GM19452 (cell line): ENCODE data around the gene MED29.

Source experiments
- ATAC-seq: cut with Tn5 transposase; IDR thresholded peaks from one replicate; pipeline ENCODE4 v1.9.1; 2021; ENCODE audit not compliant: unreplicated experiment

MED29 gene

DNA sequence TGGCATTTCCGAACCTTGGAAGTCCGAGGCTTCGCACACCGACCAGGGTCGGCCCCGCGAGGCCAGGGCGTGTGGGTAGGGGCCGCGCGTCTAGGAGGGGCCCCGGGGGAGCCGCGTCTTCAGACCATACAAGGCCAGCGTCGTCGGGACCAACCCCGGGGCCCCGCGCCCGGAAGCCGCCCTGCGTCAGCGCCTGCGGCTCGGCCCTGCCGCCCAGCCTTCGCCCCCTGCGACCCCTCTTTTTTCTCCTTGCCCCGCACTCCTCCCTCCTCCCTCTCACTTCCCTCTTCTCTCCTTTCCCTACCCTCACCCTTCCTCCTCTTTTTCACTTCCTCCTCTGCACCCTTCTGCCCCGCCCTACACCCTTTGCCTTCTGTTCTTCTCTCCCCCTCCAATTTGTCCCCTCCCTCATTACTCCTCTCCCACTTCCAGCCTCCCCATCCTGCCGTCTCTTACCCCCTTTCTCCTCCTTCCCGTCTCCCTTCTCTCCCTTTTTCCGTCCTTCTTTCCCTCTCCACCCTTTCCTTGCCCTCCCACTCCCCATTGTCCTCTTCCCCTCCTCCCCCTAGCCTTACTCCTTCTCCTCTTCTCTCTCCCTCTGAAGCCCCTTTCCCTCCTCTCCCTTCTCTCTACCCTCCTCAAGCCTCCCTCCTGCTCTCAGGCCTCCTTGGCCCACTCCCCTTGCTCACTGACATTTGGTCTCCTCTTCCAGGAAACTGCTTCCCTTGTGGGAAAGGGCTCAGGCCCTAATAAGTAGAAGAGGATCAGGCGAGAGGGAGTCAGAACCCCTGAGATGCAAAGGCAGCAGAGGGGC lies 19.0 kb downstream of the MED29 start:
- ATAC-seq: no peak

DNA sequence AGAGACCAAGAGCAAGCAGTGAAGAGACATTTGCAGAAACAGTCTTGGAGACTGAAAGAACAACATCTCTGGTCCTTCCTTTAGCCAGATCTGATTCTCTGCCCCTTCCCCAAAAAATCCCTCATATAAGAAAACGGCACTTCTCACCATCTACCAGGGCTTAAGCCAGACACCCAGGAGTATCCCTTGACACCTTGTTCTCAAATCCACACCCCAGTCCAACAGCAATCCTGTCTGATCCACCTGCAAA lies 19.6 kb downstream of the MED29 start:
- ATAC-seq: no peak

DNA sequence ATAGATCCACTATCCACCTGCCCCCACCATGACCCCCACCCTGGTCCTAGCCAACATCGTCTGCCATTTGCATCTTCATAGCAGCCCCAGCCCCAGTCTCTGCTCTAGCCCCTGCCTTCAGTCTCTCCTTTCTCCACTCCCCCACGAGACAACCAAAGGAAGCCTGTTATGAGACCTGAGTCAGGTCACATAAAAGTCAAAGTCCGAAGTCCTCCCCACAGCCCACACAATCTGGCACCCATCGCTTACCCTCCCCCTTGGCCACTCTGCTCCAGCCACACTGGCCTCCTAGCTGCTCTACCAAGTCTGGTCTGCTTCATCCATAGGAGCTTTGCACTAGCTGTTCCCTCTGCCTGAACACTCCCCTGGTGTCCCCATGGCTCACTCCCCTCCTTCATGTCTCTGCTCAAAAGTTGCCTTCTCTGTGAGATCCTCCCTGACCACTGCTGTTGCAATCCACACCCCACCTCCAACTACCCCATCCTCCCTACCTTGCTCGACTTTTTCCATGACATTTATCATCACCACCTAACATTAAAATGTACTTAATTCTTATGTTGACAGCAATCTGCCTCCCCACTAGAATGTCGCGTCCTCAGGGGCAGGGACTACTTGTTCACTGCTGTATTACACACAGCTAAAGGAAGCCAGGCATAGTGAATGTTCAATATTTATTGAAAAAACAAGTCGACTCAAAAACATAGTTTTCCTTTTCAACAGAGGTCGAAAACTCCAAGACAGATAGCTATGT lies 20.1 kb downstream of the MED29 start:
- no peak for ATAC-seq

DNA sequence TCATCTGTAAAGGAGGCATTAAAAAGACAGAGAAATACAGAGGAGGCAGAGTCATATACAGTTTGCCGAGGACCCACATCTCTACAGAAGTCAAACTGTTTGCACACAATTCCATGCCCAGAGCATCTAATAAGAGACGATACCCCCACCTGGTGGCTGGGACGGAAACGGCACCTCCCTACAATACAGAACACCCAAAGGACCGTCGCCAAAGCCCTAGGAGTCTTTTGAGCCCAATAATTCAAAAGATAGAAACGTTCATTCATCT lies 20.6 kb downstream of the MED29 start:
- peak; percentile 29 for ATAC-seq

DNA sequence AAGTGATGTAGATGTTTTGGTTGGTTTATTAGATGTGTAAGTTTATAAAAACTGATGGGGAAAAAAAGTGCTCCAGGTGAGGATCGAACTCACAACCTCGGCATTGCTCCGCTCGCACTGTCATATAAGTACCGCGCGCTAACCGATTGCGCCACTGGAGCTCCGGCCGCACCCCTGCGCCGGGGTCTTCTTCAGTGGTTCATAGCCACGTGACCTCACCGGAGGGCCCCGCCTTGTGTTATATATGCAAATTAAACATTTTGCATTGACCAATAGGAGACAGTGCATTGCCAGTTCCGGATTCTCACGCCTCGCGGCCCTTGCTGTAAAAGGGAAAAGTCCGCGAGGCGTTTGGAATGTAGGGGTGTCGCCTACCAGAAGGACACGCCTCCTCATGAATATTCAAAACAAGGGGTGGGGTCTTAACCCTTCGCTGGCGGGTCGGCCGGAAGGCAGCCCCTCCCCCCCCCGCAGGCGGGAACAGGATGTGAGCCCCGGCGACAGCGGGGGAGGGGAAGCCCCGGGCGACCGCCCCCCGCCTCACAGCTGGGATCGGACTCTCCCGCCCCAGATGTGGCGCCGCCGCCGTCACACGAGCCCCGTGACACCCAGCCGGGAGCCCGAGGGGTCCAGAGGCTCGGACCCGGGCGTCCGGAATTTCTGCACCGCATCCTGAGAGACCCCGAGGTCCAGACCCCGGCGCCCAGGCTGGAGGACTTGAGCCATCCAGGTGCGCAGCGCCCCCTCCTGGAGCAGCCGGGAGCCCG lies 21.1 kb downstream of the MED29 start, which contains the start of gene PLEKHG2:
Gene PLEKHG2, plus strand, starts transcription at position 570 of the 767 bp plus-strand sequence. CDS start 1,418 bp downstream, outside the sequence.
- ATAC-seq: peak; percentile 54

DNA sequence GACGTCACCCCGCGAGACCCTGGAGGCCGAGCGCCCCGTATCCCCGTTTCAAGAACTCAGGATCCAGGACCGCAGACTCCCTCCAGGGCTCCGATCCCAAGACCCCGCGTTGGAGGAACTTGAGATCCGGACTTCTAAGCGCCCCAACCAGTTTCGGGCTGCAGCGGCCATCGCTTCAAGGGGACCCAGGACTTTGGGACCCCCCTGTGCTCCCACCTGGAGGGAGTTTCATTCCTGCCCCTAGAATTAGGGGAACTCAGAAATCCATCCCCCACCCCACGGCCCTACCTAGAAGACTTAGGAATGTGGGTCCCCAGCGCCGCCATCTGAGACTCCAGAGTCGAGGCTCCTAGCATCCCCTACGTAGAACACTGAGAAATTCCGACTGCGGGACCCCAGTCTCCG lies 21.7 kb downstream of the MED29 start:
- ATAC-seq: no peak

DNA sequence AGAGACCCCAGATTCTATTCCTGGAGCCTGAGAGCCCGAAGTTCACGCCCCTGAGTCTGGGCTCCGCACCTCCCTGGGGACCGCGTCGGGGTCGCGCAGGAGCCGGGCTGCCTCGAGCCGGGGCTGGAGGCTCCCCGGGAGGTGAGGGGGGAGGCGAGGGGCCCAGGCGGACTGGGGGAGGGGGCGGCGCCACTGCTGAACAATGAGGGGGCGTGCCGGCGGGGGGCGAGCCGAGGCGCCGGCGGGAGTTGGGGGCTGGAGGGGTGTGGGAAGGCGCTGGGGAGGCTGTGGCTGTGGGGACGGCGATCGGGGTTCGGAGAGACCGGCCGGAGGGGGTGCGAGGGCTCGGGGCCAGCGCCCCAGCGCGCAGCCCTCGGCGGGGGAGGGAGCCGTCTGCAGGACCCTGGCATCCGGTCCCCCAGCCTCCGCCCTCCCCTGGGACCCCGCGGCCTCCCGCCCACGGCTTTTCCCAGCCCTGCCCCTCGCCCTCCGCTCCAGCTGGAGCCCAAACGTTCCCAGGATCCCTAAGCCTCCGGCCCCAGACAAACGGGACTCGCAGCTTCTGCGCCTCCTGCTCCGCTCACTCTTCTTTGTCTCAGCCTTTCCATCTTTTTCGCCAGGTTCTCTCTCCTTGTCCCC lies 22.2 kb downstream of the MED29 start:
- ATAC-seq: no peak

DNA sequence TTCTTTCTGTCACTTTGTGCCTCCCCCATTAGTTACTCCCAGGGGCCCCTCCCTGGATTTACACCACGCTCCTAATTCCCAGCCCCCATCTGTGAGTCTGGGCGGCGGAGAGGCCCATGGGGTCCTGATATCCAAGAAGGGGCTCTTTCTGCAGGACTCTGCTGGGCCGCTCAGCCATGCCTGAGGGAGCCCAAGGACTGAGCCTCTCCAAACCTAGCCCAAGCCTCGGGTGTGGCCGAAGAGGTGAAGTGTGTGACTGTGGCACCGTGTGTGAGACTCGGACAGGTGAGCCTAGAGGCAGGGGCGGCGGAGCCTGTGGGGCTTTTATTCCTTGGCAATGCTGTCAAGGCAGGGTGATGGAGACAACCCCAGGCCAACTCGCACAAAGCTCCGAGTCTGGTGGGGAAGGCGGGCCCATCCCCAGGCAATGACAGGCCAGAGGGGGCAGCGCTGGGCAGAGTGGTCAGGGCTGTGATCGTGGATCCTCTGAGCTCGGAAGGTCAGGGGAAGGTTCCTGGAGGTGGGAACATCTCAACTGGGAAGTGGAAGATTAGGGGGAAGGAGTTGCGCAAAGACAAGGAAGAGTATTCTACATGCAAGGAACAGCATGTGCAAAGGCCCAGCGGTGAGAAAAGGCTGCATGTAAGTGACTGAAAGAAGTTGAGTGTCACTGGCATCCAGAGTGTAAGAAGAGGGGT lies 22.9 kb downstream of the MED29 start:
- ATAC-seq: no peak

DNA sequence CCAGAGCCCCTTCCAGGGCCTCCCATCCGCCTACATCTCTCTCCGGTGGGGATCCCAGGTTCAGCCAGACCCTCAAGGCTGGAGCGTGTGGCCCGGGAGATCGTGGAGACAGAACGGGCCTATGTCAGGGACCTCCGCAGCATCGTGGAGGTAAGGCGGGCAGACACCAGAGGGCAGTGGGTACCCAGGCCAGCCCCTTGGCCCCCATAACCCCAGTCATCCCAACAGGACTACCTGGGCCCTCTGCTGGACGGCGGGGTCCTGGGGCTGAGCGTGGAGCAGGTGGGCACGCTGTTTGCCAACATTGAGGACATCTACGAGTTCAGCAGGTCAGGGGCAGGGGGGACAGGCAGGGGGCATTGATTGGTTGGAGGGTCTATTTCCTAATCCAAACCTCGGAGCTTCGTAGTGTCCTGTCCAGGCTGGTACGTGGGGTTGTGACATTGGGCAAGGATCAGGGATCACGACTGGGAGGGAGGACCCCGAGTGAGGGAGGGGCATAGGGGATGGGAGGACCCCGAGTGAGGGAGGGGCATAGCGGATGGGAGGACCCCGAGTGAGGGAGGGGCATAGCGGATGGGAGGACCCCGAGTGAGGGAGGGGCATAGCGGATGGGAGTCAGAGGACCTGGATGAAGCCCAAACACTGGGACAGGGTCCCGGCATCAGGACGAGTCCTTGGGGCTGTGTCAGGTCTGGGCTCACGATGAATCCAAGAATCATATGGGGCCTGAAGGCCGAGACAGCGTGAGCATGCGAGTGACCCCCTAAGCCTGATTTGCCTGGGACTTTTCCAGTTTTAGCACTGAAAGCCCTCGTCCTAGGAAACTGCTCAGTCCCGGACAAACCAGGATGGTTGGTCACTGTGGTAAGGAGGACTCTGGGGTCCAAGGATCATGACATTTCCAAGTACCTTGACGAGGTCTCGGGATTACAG lies 24.2 kb downstream of the MED29 start:
- no peak for ATAC-seq

DNA sequence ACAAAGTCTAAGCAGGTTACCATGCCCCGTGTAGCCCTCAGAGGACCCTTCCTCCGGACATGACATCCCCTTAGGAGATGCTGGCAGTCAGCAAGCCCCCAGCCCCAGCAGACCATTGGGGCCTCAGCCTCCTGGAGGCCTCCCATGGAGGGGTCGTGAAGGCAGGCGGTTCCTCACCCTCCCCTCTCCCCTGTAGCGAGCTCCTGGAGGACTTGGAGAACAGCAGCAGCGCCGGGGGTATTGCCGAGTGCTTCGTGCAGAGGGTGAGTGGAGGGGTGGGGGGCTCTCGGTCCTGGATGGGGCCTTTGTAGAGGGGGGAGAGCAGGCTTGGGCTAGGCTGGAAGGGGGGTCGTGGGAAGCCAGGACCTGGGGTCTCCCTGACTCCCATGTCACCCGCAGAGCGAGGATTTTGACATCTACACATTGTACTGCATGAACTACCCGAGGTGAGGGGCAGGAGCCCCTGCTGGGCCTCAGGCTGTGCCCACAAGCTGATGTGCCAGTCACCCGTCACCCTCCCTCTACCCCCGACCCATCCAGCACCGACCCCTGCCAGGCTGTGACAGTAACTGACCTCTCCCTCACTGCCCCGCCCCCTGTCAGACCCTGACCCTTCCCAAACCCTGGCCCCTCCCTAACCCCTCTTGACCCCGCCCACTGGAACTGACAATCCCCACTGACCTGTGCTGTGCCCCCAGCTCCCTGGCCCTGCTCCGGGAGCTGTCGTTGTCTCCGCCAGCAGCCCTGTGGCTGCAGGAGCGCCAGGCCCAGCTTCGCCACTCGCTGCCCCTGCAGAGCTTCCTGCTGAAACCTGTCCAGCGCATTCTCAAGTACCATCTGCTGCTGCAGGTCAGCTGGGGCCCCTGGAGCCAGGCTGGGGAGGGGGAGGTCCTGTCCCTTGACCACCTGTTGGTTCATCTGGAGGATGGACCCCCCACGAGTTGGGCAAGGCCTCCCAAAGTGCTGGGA lies 25.3 kb downstream of the MED29 start:
- no peak for ATAC-seq

DNA sequence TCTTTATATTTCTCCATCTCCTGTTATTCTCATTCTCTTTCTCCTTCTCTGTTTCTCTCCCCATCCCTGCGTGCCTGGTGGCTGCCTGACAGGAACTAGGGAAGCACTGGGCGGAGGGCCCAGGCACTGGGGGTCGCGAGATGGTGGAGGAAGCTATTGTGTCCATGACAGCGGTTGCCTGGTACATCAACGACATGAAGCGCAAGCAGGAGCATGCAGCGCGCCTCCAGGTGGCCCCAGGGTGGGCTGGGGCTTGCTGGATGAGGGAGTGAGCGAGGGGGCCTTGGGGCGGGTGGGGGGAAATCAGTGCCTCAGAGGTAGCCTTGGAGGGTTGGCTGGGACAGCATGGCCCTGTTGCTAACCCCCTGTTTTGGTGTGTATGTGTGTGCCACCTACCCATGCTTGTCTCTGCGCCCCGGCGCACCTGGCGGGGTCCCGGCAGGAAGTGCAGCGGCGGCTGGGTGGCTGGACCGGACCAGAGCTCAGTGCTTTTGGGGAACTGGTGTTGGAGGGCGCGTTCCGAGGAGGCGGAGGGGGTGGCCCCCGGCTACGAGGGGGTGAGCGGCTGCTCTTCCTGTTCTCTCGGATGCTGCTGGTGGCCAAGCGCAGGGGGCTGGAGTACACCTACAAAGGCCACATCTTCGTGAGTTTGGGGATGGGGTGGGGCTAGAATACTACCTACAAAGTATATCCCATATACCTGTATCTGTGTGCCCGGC lies 26.4 kb downstream of the MED29 start:
- no peak for ATAC-seq

DNA sequence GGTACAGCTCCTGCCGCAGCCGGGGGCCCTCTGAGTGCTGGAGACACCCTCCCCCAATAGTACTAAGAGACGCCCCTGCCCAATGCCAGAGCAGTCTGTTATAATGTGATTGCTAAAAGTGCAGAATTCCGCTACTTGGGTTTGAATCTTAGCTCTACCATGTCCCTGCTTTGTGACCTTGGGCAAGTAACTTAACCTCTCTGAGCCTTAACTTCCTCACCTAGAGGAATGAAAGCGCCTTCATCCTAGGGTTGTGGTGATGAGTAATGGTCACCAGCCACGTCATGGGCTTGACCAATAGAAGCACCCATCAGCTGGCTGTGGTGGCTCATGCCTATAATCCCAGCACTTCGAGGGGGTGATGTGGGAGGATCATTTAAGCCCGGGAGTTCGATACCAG lies 27.8 kb downstream of the MED29 start:
- no peak for ATAC-seq

DNA sequence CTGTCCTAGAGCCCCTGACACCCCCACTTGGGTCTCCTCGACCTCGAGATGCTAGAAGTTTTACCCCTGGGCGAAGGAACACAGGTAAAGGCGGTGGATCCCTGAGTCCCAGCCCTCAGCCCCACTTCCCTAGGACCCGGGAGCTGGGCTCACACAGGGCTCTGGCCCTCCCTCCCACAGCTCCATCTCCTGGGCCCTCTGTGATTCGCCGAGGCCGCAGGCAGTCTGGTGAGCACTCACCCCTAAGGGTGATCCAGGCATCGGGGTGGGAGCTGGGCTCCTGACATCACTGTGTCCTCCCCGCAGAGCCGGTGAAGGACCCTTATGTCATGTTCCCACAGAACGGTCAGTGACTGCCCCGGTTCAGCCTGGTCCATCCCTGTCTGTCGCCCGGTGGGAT lies 29.6 kb downstream of the MED29 start:
- ATAC-seq: no peak

DNA sequence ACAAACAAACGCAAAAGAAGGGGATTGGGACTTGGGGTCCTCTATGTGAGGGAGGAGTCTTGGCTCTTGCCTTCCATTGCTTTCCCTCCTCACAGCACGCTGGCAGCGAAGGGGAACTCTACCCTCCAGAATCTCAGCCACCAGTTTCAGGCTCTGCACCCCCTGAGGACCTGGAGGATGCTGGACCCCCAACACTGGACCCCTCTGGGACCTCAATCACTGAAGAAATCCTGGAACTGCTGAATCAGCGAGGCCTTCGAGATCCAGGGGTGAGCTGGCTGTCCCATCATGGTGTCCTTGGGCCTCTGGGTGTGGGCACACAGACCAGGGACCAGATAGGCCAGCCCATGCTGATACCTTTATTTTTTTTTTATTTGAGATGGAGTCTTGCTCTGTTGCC lies 30.8 kb downstream of the MED29 start:
- ATAC-seq: no peak

DNA sequence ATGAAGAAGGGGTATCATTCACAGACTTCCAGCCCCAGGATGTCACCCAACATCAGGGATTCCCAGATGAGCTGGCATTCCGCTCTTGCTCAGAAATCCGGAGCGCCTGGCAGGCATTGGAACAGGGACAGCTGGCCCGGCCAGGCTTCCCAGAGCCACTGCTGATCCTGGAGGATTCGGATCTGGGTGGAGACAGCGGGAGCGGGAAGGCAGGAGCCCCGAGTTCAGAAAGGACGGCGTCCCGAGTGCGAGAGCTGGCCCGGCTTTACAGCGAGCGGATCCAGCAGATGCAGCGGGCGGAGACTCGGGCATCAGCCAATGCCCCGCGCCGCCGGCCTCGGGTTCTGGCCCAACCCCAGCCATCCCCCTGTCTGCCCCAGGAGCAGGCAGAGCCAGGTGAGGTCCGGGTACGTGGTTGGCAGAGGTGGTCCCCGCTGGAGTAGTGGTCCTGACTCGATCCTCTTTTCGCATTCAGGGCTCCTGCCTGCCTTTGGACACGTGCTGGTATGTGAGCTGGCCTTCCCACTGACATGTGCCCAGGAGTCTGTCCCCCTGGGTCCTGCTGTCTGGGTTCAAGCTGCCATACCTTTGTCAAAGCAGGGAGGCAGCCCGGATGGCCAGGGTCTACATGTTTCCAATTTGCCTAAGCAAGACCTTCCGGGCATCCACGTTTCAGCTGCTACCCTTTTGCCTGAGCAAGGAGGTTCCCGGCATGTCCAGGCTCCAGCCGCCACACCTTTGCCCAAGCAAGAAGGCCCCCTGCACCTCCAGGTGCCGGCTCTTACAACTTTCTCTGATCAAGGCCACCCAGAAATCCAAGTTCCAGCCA lies 32.3 kb downstream of the MED29 start:
- no peak for ATAC-seq

DNA sequence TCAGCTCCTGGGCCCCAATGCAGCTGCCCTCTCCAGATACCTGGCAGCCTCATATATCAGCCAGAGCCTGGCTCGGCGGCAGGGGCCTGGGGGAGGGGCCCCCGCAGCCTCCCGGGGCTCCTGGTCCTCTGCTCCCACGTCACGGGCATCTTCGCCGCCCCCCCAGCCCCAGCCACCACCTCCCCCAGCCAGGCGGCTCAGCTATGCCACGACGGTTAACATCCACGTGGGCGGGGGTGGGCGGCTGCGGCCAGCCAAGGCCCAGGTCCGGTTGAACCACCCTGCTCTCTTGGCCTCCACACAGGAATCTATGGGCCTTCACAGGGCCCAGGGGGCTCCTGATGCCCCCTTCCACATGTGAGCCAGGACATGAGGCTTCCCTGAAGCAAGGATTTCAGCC lies 33.8 kb downstream of the MED29 start:
- no peak for ATAC-seq

DNA sequence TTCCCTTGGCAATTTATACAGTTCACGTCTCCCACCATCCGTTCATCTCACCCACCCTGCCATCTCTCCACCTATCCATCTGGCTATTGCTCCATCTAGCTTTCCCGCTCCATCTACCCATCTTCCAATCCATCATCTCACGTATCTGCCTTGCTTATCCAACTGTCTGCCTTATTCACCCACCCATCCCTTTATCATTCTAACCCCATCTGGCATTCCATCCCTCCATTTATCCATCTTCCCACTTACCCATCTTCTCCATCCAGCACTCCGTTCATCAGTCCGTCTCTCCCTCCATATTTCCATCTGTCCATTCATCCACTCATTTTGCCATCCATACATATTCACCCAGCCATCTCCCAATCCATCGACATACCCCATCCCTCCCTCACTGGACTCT lies 34.6 kb downstream of the MED29 start:
- no peak for ATAC-seq
